ENCODE data around the gene NFRKB.

GRCh38 chr11:129861702-129862522 lies 33.5 kb downstream of the NFRKB start:
- no peak for TF ChIP-seq CTCF (IDR thresholded peaks at IDR 0.05)
- TF ChIP-seq POLR2A (IDR thresholded peaks at IDR 0.05), result no peak
- no peak for TF ChIP-seq EP300 (IDR thresholded peaks at IDR 0.05)
- TF ChIP-seq POLR2AphosphoS5 (IDR thresholded peaks at IDR 0.05), result no peak
